ENCODE measurements around the gene GXYLT1.
A peak's percentile ranks its signal among the peaks of the same experiment; 100 is the strongest.

GRCh38 chr12:42129595-42130204 is 15.0 kb downstream of the GXYLT1 start:
- TF ChIP-seq CTCF (IDR thresholded peaks at IDR 0.05; ENCODE audit: insufficient read depth, low read length), result peak; percentile 33
- no peak for TF ChIP-seq REST (IDR thresholded peaks at IDR 0.05; ENCODE audit: insufficient replicate concordance, low read depth)
- TF ChIP-seq POLR2AphosphoS5 (IDR thresholded peaks at IDR 0.05; ENCODE audit: low read depth), result no peak
- TF ChIP-seq GABPA (IDR thresholded peaks at IDR 0.05; ENCODE audit: low read depth), result no peak
